ENCODE measurements around the gene ME3.
"Not testable (repeated sequence)": the region's sequence is repeated elsewhere in the genome, so short reads cannot be mapped to it uniquely, and the experiment has no call there.

The ME3 gene

GRCh38 chr11:86565801-86566312 lies 106.6 kb downstream of the ME3 start:
- DNase-seq (ENCODE audit: extremely low read depth in 1 of 2, low read depth in 1 of 2): no peak

GRCh38 chr11:86565388-86565787 lies 107.0 kb downstream of the ME3 start:
- no peak for DNase-seq (ENCODE audit: extremely low read depth in 1 of 2, low read depth in 1 of 2)

- not testable (repeated sequence) for DNase-seq (ENCODE audit: extremely low read depth in 1 of 2, low read depth in 1 of 2)
These were observed 109.6 kb downstream of the ME3 start for GRCh38 chr11:86562842-86563241.

- DNase-seq (ENCODE audit: extremely low read depth in 1 of 2, low read depth in 1 of 2): no peak
These were observed 113.0 kb downstream of the ME3 start for GRCh38 chr11:86559311-86559945.

- no peak for DNase-seq (ENCODE audit: extremely low read depth in 1 of 2, low read depth in 1 of 2)
These were observed 113.6 kb downstream of the ME3 start for GRCh38 chr11:86558841-86559240.

GRCh38 chr11:86558207-86558606 lies 114.2 kb downstream of the ME3 start:
- DNase-seq (ENCODE audit: extremely low read depth in 1 of 2, low read depth in 1 of 2): no peak

- no peak for DNase-seq (ENCODE audit: extremely low read depth in 1 of 2, low read depth in 1 of 2)
These were observed 116.5 kb downstream of the ME3 start for GRCh38 chr11:86555866-86556265.

- DNase-seq (ENCODE audit: extremely low read depth in 1 of 2, low read depth in 1 of 2): no peak
These were observed 117.0 kb downstream of the ME3 start for GRCh38 chr11:86555401-86555800.

GRCh38 chr11:86553265-86553664 lies 119.2 kb downstream of the ME3 start:
- no peak for DNase-seq (ENCODE audit: extremely low read depth in 1 of 2, low read depth in 1 of 2)

GRCh38 chr11:86551288-86552092 lies 120.9 kb downstream of the ME3 start:
- no peak for DNase-seq (ENCODE audit: extremely low read depth in 1 of 2, low read depth in 1 of 2)

- DNase-seq (ENCODE audit: extremely low read depth in 1 of 2, low read depth in 1 of 2): no peak
These were observed 121.7 kb downstream of the ME3 start for GRCh38 chr11:86550757-86551156.

- DNase-seq (ENCODE audit: extremely low read depth in 1 of 2, low read depth in 1 of 2): no peak
These were observed 124.0 kb downstream of the ME3 start for GRCh38 chr11:86548271-86548917.

GRCh38 chr11:86547727-86548126 lies 124.7 kb downstream of the ME3 start:
- DNase-seq (ENCODE audit: extremely low read depth in 1 of 2, low read depth in 1 of 2): no peak

GRCh38 chr11:86541299-86541698 lies 131.1 kb downstream of the ME3 start:
- DNase-seq (ENCODE audit: extremely low read depth in 1 of 2, low read depth in 1 of 2): not testable (repeated sequence)

GRCh38 chr11:86538223-86538548 lies 134.2 kb downstream of the ME3 start:
- DNase-seq (ENCODE audit: extremely low read depth in 1 of 2, low read depth in 1 of 2): no peak

GRCh38 chr11:86537541-86538222 lies 134.7 kb downstream of the ME3 start:
- DNase-seq (ENCODE audit: extremely low read depth in 1 of 2, low read depth in 1 of 2): no peak

- no peak for DNase-seq (ENCODE audit: extremely low read depth in 1 of 2, low read depth in 1 of 2)
These were observed 136.6 kb downstream of the ME3 start for GRCh38 chr11:86535773-86536172.

- DNase-seq (ENCODE audit: extremely low read depth in 1 of 2, low read depth in 1 of 2): no peak
These were observed 147.6 kb downstream of the ME3 start for GRCh38 chr11:86524620-86525352.

GRCh38 chr11:86523738-86524619 lies 148.4 kb downstream of the ME3 start:
- no peak for DNase-seq (ENCODE audit: extremely low read depth in 1 of 2, low read depth in 1 of 2)

GRCh38 chr11:86522512-86522911 lies 149.9 kb downstream of the ME3 start:
- not testable (repeated sequence) for DNase-seq (ENCODE audit: extremely low read depth in 1 of 2, low read depth in 1 of 2)

Measured in activated CD8-positive, alpha-beta memory T cell treated with anti-CD3 and anti-CD28 coated beads for 1 hour (primary cell).